Common myeloid progenitor, CD34-positive (primary cell): ENCODE data around the gene LRRC45.

Source experiments
- CTCF ChIA-PET: fragments of 350-600 bp; sonication (Branson Sonifier 250); formaldehyde crosslinking; loops from one replicate; lab custom pipeline; 2021; ENCODE audit warnings: antibody characterized with exemption; lab: Charles Lee
- POLR2A ChIA-PET: fragments of 350-600 bp; sonication (Branson Sonifier 250); formaldehyde crosslinking; loops from one replicate; lab custom pipeline; 2021; ENCODE audit warnings: antibody characterized with exemption; lab: Charles Lee
- DNase-seq, 3 donors: peaks; one replicate each; pipeline versions ENCODE4 v3.0.0 to v3.0.0-alpha.2; 2013
- H3K27ac ChIP-seq, 2 experiments: 1 replicate in 1 of 2; 2 replicates in 1 of 2; pipeline ENCODE4 v1.7.0; 2013; ENCODE audit warnings: inconsistent platforms in 2 of 2, low read length in 2 of 2, mild to moderate bottlenecking in 2 of 2, low read depth in 1 of 2, moderate library complexity in 1 of 2; ENCODE audit not compliant: severe bottlenecking in 2 of 2, insufficient read depth in 1 of 2, poor library complexity in 1 of 2
- H3K27me3 ChIP-seq, 5 experiments: replicated peaks in 2 of 5; 1 replicate in 3 of 5; 2 replicates in 2 of 5; pipeline versions ENCODE4 v1.6.1 to v1.7.0; 2013; ENCODE audit warnings: low read length in 4 of 5, mild to moderate bottlenecking in 2 of 5, moderate library complexity in 2 of 5, inconsistent platforms in 1 of 5; ENCODE audit not compliant: insufficient read depth in 5 of 5, control insufficient read depth in 4 of 5
- H3K36me3 ChIP-seq, 4 experiments: 1 replicate in 2 of 4; 2 replicates in 2 of 4; pipeline versions ENCODE4 v1.6.1 to v1.7.0; 2013; ENCODE audit warnings: low read length in 3 of 4, control low read depth in 1 of 4, mild to moderate bottlenecking in 1 of 4; ENCODE audit not compliant: control insufficient read depth in 4 of 4, insufficient read depth in 4 of 4
- H3K4me1 ChIP-seq, 4 experiments: 1 replicate in 3 of 4; 2 replicates in 1 of 4; pipeline versions ENCODE4 v1.6.1 to v1.7.1; 2013; ENCODE audit warnings: low read length in 3 of 4, mild to moderate bottlenecking in 3 of 4, control low read depth in 1 of 4, inconsistent platforms in 1 of 4, moderate library complexity in 1 of 4; ENCODE audit not compliant: control insufficient read depth in 4 of 4, insufficient read depth in 4 of 4; ENCODE audit errors: control extremely low read depth in 1 of 4
- H3K4me3 ChIP-seq, 7 experiments: 1 replicate in 4 of 7; 2 replicates in 3 of 7; pipeline versions ENCODE4 v1.5.1 to v1.7.0; 2013; ENCODE audit warnings: mild to moderate bottlenecking in 7 of 7, low read length in 6 of 7, moderate library complexity in 6 of 7, inconsistent platforms in 2 of 7, low read depth in 2 of 7, control low read depth in 1 of 7; ENCODE audit not compliant: insufficient read depth in 4 of 7, control insufficient read depth in 1 of 7; ENCODE audit errors: extremely low read depth in 1 of 7
- H3K9me3 ChIP-seq, 5 experiments: 1 replicate in 4 of 5; 2 replicates in 1 of 5; pipeline versions ENCODE4 v1.6.1 to v1.7.1; 2013; ENCODE audit warnings: low read length in 4 of 5, mild to moderate bottlenecking in 2 of 5, inconsistent platforms in 1 of 5, low read depth in 1 of 5, moderate library complexity in 1 of 5; ENCODE audit not compliant: control insufficient read depth in 4 of 5, insufficient read depth in 2 of 5; ENCODE audit errors: control extremely low read depth in 1 of 5
- WGBS: methylation state at CpG from one replicate; pipeline ENCODE4 v1.1.5; 2013; ENCODE audit not compliant: insufficient coverage; 5-methylcytosine and 5-hydroxymethylcytosine counted together

Gene LRRC45

DNA sequence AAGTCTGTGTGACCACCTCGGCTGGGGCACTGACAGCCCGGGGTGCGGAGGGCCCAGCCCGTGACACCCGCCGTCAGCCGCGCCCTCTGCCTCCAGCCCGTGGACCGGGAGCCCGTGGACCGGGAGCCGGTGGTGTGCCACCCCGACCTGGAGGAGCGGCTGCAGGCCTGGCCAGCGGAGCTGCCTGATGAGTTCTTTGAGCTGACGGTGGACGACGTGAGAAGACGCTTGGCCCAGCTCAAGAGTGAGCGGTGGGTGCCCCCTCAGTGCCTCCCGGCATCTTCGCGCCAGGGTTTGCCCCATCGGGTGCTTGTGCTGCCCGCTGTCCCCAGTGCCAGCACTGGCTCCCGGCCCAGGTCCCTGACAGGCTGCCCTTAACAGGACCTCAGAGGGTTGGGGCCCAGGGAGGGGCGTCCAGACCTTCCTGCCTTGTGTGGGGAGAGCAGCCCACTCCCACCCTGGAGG lies 14.1 kb upstream of the LRRC45 start:
- Histone ChIP-seq H3K4me1 (peaks cover 0 to 47% (median 34%) of the 10 kb centered on the region in 4 experiments), H3K27me3 (no peaks in the 10 kb centered on the region), H3K27ac (no peak overlapping the region), H3K9me3 (no peaks in the 10 kb centered on the region), H3K36me3 (peaks cover 0 to 2% (median 1%) of the 10 kb centered on the region in 4 experiments), H3K4me3 (no peak overlapping the region)
- ChIA-PET POLR2A (no interaction called here), CTCF (interaction anchor here (0.7 to 5.2 kb wide), 6 partner anchors 12 to 135 kb away, joined by 3 to 30 read pairs (median 4); partner anchors contain the start of genes CENPX and LRRC45)
- DNase-seq: no peak
- WGBS: 91% methylated on average over 24 of the region's 28 CpGs

GRCh38 chr17:82009413-82009812 lies 13.7 kb upstream of the LRRC45 start:
- H3K27me3 ChIP-seq: no peaks in the 10 kb centered on the region
- DNase-seq: peak in 1 of 3 donors; percentile 21
- no peak overlapping the region for H3K27ac ChIP-seq
- ChIA-PET POLR2A (no interaction called here), CTCF (interaction anchor here (0.7 to 5.2 kb wide), 6 partner anchors 12 to 136 kb away, joined by 3 to 30 read pairs (median 4); partner anchors contain the start of genes CENPX and LRRC45)
- 74% methylated on average over 14 of the region's 15 CpGs for WGBS
- H3K36me3 ChIP-seq: peaks cover 0 to 2% (median 1%) of the 10 kb centered on the region in 4 experiments
- no peaks in the 10 kb centered on the region for H3K9me3 ChIP-seq
- H3K4me3 ChIP-seq: no peak overlapping the region
- peaks cover 0 to 47% (median 35%) of the 10 kb centered on the region in 4 experiments for H3K4me1 ChIP-seq

DNA sequence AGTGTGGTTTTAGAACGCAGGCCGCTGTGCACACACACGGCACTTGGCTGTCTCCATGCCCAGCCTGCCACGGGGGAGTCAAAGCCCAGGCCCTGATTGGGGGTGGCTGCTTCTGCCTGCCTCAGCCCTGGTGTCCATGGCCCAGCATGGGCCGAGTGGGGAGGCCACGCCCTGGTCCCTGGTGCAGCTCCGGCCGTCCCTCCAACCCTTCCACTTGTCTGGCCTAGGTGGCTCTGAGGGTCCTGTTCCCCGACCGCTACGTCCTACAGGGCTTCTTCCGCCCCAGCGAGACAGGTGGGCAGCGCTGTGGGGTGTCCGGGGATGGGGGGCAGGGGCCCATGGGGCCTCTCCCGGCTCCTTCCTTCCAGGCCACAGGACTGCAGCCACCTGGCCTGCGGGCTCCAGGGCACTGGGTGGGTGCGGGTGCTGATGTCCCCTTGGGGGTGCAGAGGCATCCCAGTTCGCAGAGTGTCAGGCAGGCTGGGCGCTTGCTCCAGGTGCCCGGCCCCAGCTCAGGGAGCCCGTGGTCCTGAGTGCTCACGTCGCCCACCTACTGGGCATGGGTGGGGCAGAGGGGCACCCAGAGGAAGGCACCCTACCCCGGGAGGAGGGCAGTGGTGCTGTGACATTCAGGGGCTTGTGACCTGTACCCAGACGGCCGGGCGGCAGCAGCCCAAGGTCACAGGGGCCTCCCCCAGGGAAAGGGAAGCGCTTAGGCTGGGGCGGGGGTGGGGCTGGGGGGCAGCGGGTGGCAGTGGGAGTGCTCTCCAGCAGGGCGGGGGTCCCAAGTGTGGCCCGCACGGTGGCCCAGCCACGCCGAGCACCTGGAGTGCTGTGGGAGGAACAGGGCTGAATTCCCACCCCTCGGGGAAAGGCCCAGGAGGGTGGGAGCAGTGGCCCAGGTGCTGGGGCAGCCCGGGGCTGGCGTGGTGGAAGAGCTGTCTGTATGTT lies 12.3 kb upstream of the LRRC45 start:
- ChIA-PET POLR2A (no interaction called here), CTCF (interaction anchor here (1.0 to 5.2 kb wide), 4 partner anchors 9 to 52 kb away, joined by 3 to 30 read pairs (median 4); partner anchors contain the start of genes CENPX and LRRC45)
- Histone ChIP-seq H3K4me1 (peaks cover 0 to 41% (median 35%) of the 10 kb centered on the region in 4 experiments), H3K27ac (no peak overlapping the region), H3K9me3 (no peaks in the 10 kb centered on the region), H3K27me3 (no peaks in the 10 kb centered on the region), H3K36me3 (peaks cover 0 to 2% (median 1%) of the 10 kb centered on the region in 4 experiments), H3K4me3 (no peak overlapping the region)
- DNase-seq: no peak
- WGBS: 96% methylated on average over 32 of the region's 39 CpGs

- POLR2A ChIA-PET: no interaction called here
- DNase-seq: no peak
- no peak overlapping the region for H3K27ac ChIP-seq
- peaks cover 0 to 41% (median 35%) of the 10 kb centered on the region in 4 experiments for H3K4me1 ChIP-seq
- H3K4me3 ChIP-seq: no peak overlapping the region
- whole genome bisulfite sequencing: 96% methylated on average over 12 of the region's 19 CpGs
- CTCF ChIA-PET: interaction anchor here (1.2 to 2.0 kb wide), 2 partner anchors 44 to 52 kb away, joined by 4 to 15 read pairs; no protein-coding TSS in a partner anchor
- H3K27me3 ChIP-seq: no peaks in the 10 kb centered on the region
- no peaks in the 10 kb centered on the region for H3K9me3 ChIP-seq
- H3K36me3 ChIP-seq: peaks cover 0 to 2% (median 1%) of the 10 kb centered on the region in 4 experiments
These were observed 11.4 kb upstream of the LRRC45 start for GRCh38 chr17:82011617-82012187.

DNA sequence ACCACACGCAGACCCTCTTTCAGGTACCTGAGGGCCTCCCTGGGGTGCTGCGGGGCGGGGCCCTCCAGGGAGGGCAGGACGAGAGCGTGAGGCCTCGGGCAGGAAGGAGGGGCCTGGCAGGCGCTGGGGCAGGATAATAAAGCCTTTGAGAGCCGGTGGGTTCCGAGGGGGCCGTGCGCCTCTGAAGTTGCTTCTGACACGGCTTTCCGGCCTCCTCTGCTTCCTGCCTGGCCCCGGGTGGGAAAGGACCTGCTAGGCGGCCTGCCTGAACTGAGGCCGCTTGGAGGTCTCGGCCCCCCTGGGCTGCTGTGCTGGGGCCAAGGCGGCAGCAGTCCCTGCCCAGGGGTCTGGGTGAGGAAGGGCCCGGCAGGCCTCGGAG lies 10.9 kb upstream of the LRRC45 start:
- H3K4me1 ChIP-seq: peaks cover 0 to 41% (median 35%) of the 10 kb centered on the region in 4 experiments
- CTCF ChIA-PET: interaction anchor here (2.0 kb wide), 1 partner anchor 52 kb away, joined by 15 read pairs; no protein-coding TSS in a partner anchor
- WGBS: 61% methylated on average over 19 of the region's 20 CpGs
- POLR2A ChIA-PET: no interaction called here
- DNase-seq: peak in 2 of 3 donors; percentile 36 to 40
- H3K27ac ChIP-seq: no peak overlapping the region
- H3K9me3 ChIP-seq: no peaks in the 10 kb centered on the region
- H3K27me3 ChIP-seq: no peaks in the 10 kb centered on the region
- no peak overlapping the region for H3K4me3 ChIP-seq
- H3K36me3 ChIP-seq: peaks cover 0 to 2% (median 1%) of the 10 kb centered on the region in 4 experiments

GRCh38 chr17:82012640-82013295 lies 10.3 kb upstream of the LRRC45 start:
- no peak overlapping the region for H3K4me3 ChIP-seq

More at GRCh38 chr17:82012640-82013295, 10.3 kb upstream of the LRRC45 start:
- 89% methylated on average over 17 of the region's 19 CpGs for WGBS
- peak in 2 of 3 donors; percentile 32 to 35 for DNase-seq
- CTCF ChIA-PET: interaction anchor here (2.0 kb wide), 1 partner anchor 53 kb away, joined by 15 read pairs; no protein-coding TSS in a partner anchor
- POLR2A ChIA-PET: interaction anchor here (0.9 kb wide), 1 partner anchor 100 kb away, joined by 3 read pairs; no protein-coding TSS in a partner anchor
- peaks cover 0 to 6% (median 2%) of the 10 kb centered on the region in 4 experiments for H3K36me3 ChIP-seq
- H3K4me1 ChIP-seq: peaks cover 0 to 41% (median 35%) of the 10 kb centered on the region in 4 experiments
- H3K27ac ChIP-seq: no peak overlapping the region
- no peaks in the 10 kb centered on the region for H3K9me3 ChIP-seq
- no peaks in the 10 kb centered on the region for H3K27me3 ChIP-seq
